ENCODE results near the gene SLC26A6. TPM values are rescaled to one million over a fixed set of nuclear protein-coding genes. Genes with fewer than 3 reads are reported as not detected.

The SLC26A6 gene
- total RNA-seq, 1 donor from 2014 or later = 28.1 TPM

DNA sequence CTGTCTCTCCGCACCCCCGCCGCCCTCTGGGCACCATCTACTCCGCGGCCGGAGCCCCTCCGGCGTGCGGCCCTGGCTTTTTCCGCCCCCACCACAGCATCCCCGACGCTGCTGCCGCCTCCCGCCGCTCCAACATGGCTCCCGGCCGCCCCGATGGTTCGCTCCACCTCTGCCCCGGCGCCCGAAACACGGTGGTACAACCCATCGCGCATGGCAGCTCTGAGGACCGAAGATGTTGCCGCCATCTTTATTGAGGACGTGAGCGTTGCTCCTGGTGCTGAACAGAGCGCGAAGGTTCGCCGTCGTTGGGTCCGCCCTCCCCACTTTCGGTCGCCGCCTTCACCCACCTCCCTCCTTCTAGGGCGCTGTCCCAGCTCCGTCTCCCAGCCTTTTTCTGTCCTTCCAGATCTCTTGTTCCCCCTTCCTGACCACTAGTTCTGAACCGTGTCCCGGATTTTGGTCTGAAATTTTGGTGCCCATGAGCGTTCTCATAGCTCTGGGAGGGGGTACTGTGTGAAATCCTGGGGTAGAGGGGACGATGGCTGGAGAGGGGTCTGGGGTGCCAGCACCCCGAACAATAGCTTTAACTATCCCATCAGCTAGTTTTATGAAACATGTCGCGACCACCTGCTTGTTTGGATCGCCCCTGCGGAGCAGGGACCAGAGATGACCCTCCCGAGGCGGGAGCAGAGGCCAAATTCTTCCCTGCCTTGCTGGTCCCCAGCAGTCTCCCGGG, 27.7 kb upstream of the SLC26A6 start, which contains the start of gene CELSR3:
TSS of gene CELSR3 (minus strand) at position 134 of the 736 bp plus-strand sequence. CDS start 252 bp downstream, outside the sequence.
- peaks cover 0 to 4% of the 10 kb centered on the region in 2 donors for H3K36me3 ChIP-seq
- peak within 1 kb of the TSS; percentile 65 to 73 for H3K4me3 ChIP-seq
- no peaks in the 10 kb centered on the region for H3K27me3 ChIP-seq
- peak in 1 of 2 donors; percentile 88 for DNase-seq (ENCODE audit: low spot score in 2 of 2)
- TF ChIP-seq, protein P1, sequence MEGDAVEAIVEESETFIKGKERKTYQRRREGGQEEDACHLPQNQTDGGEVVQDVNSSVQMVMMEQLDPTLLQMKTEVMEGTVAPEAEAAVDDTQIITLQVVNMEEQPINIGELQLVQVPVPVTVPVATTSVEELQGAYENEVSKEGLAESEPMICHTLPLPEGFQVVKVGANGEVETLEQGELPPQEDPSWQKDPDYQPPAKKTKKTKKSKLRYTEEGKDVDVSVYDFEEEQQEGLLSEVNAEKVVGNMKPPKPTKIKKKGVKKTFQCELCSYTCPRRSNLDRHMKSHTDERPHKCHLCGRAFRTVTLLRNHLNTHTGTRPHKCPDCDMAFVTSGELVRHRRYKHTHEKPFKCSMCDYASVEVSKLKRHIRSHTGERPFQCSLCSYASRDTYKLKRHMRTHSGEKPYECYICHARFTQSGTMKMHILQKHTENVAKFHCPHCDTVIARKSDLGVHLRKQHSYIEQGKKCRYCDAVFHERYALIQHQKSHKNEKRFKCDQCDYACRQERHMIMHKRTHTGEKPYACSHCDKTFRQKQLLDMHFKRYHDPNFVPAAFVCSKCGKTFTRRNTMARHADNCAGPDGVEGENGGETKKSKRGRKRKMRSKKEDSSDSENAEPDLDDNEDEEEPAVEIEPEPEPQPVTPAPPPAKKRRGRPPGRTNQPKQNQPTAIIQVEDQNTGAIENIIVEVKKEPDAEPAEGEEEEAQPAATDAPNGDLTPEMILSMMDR (IDR thresholded peaks at IDR 0.05) = no peak
- intact Hi-C loops (cut with DNase I) = no loop called here
- H3K9me3 ChIP-seq = no peaks in the 10 kb centered on the region
- peak within 1 kb of the TSS; percentile 95 to 97 for H3K27ac ChIP-seq
- H3K4me1 ChIP-seq = peaks cover 6 to 14% of the 10 kb centered on the region in 2 donors

DNA sequence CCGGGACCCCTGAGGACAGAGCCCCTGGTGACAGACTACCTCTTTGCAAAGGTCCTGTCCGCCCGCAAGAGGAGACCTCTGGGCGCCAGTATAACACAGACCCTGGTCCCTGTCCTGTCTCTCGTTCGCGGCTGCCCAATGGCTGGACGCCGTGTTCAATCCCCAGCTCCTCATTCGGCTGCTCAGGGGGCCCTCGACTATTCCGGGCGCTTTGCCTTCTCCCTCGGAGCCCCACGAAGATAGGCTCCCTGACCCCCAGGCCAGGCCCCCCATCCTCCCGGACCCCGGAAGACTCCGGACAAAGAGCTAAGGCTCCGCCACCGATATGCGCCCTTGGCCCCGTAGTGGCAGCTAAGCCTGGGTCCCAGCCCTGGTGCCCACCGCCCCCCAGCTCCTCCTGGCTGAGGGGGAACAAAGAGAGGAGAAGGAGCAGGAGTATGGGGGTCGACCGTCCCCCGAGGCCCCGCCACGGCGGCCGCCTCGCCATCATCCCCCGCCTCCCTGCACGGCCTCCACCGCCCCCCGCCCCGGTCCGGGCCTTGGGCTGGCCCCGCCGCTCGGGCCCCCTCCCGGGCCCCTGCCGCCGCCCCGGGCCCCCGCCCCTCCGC, 27.0 kb upstream of the SLC26A6 start:
- intact Hi-C loops (cut with DNase I) = no loop called here
- no peaks in the 10 kb centered on the region for H3K9me3 ChIP-seq
- DNase-seq (ENCODE audit: low spot score in 2 of 2) = no peak
- H3K4me1 ChIP-seq = peaks cover 6 to 14% of the 10 kb centered on the region in 2 donors
- no peaks in the 10 kb centered on the region for H3K27me3 ChIP-seq
- H3K36me3 ChIP-seq = peaks cover 0 to 4% of the 10 kb centered on the region in 2 donors
- H3K27ac ChIP-seq = peak overlapping the region; percentile 95 to 97
- H3K4me3 ChIP-seq = peak overlapping the region; percentile 65 to 73
- TF ChIP-seq, protein P1 (IDR thresholded peaks at IDR 0.05) = no peak

DNA sequence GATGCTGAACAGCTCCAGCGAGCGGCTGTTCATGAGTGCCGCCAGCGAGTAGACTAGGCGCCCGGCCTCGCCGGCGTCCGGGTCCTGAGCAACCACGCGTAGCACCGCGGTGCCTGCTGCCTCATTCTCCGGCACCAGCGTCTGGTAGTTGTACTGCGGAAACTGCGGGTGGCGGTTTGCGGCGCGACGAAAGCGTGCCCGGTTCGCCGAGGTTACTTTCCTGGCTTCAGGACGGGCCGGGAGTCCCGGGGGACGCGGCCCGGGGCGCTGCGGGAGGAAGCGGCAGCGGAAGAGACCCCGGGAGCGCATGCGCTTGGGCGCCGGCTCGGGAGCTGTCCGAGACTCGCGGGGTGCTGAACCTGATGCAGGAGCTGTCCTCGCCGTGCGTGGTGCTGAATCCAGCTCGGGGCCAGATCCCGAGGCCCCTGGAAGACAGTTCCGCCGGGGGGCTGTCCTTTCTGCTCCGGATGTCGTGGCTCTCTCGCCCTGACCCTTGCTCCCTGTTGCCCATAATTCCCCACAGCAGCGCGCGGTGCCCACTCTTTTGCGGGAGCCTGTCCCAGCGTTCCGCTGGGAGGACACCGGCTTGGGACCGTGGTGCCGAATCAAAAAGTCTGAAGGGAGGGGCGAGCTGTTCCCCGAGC, 26.4 kb upstream of the SLC26A6 start:
- peak overlapping the region; percentile 39 to 73 for H3K4me3 ChIP-seq
- H3K27me3 ChIP-seq = no peaks in the 10 kb centered on the region
- intact Hi-C loops (cut with DNase I) = no loop called here
- no peaks in the 10 kb centered on the region for H3K36me3 ChIP-seq
- DNase-seq (ENCODE audit: low spot score in 2 of 2) = peak in 1 of 2 donors; percentile 77
- no peak overlapping the region for H3K27ac ChIP-seq
- H3K9me3 ChIP-seq = no peaks in the 10 kb centered on the region
- TF ChIP-seq, protein P1 (IDR thresholded peaks at IDR 0.05) = no peak
- H3K4me1 ChIP-seq = peaks cover 6 to 17% of the 10 kb centered on the region in 2 donors

DNA sequence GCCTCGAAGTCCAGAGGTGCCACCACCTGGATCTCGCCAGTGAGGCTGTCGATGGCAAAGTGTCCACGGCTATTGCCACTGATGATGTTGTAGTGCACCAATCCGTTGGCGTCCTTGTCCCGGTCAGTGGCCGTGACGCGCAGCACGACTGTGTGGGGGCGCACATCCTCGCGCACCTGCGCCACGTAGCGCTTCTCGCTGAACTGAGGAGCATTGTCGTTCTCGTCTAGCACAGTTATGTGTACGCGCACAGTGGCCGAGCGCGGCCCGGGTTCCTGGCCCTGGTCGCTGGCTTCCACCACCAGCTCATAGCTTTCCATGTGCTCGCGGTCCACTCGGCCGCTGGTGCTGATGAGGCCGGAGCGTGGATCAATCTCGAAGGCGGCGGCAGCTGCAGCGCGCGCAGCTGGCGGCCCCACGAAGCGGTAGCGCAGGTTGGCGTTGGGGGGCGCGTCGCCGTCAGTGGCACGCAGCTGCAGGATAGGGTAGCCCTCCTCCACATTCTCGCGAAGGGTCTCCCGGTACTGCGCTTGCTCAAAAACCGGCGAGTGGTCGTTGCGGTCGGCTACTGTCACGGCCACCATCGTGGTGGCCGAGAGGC, 25.6 kb upstream of the SLC26A6 start:
- no peaks in the 10 kb centered on the region for H3K36me3 ChIP-seq
- H3K9me3 ChIP-seq = no peaks in the 10 kb centered on the region
- intact Hi-C loops (cut with DNase I) = no loop called here
- no peaks in the 10 kb centered on the region for H3K27me3 ChIP-seq
- peak overlapping the region in 1 of 2 donors; percentile 73 for H3K4me3 ChIP-seq
- TF ChIP-seq, protein P1 (IDR thresholded peaks at IDR 0.05) = no peak
- H3K4me1 ChIP-seq = peaks cover 6 to 24% of the 10 kb centered on the region in 2 donors
- no peak overlapping the region for H3K27ac ChIP-seq
- no peak for DNase-seq (ENCODE audit: low spot score in 2 of 2)

DNA sequence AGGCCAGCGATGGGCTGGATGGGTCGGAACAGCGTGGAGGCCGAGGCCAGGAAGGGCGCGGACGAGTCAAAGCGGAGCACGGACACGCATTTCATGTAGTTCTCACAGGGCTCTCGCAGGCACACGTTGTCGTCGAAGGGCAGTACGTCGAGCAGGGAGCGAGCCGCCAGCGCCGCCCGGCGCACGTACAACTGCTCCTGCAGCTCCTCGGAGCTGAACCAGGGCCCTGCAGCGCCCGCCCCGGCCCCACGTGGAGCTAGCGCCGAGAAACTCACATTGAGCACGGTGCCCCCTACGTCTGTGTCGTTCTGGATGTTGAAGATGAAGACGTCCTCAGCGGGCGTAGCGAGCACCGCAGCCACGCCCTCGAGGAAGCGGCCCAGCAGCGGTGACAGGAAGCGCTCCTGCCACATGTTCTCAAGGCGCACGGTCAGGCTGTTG, 21.6 kb upstream of the SLC26A6 start:
- no peak for DNase-seq (ENCODE audit: low spot score in 2 of 2)
- no peaks in the 10 kb centered on the region for H3K36me3 ChIP-seq
- H3K27me3 ChIP-seq = no peaks in the 10 kb centered on the region
- H3K4me3 ChIP-seq = peak overlapping the region; percentile 70 to 77
- TF ChIP-seq, protein P1 (IDR thresholded peaks at IDR 0.05) = no peak
- peak overlapping the region; percentile 68 to 89 for H3K27ac ChIP-seq
- H3K4me1 ChIP-seq = peaks cover 11 to 21% of the 10 kb centered on the region in 2 donors
- intact Hi-C loops (cut with DNase I) = loop anchor here (1.0 to 2.0 kb wide), 3 partner anchors 22 to 100 kb away; partner anchors contain the start of genes PFKFB4, SLC26A6 and UQCRC1
- no peaks in the 10 kb centered on the region for H3K9me3 ChIP-seq
